HG03066 (cell line): ENCODE results near the gene BUD23.
"Not testable (repeated sequence)": the region's sequence is repeated elsewhere in the genome, so short reads cannot be mapped to it uniquely, and the experiment has no call there.

ENCODE experiments used
- ATAC-seq: cut with Tn5 transposase; IDR thresholded peaks from one replicate; pipeline ENCODE4 v1.9.1; 2021; ENCODE audit warnings: low read depth; ENCODE audit not compliant: unreplicated experiment

The BUD23 gene

GRCh38 chr7:73699370-73700068 lies 16.1 kb downstream of the BUD23 start:
- no peak for ATAC-seq

DNA sequence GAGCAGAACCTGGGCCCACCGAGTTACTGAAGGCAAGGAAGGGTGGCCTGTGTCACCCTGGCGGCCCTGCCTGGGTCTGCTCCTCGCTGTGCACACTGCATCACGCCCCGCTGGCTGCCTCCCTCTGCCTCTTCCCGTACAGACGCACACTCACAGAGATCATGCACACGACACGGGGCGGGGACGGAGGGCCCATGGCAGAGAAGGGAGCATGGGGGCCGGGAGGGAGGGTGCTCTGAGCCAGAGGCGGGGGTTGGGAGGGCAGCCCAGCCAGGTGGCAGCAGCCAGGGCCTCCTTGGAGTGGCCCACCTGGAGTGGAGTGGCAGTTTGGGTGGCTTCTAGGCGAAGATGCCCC lies 16.6 kb downstream of the BUD23 start:
- ATAC-seq: no peak

- ATAC-seq: no peak
These were observed 17.3 kb downstream of the BUD23 start for GRCh38 chr7:73700581-73701134.

GRCh38 chr7:73701357-73701995 lies 18.1 kb downstream of the BUD23 start:
- no peak for ATAC-seq

- no peak for ATAC-seq
These were observed 18.8 kb downstream of the BUD23 start for GRCh38 chr7:73702226-73702625.

DNA sequence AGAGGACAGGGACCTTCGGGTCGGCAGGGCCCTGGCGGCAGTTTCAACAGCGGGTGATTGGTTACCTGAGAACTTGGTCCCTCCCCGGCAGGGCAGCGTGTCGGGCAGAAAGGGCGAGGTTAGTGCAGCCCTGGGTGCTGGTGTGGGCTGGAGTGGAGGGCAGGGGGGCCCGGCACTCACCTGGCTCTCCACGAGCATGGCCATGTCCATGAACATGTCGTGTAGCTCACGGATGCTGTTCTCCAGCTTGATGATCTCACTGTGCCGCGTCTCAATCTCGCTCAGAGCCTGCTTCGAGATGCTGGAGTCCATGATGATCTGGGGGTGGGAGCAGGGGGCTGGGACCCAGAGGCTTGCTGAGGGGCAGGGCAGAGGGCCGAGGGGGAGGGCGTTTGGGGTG lies 19.3 kb downstream of the BUD23 start:
- no peak for ATAC-seq

DNA sequence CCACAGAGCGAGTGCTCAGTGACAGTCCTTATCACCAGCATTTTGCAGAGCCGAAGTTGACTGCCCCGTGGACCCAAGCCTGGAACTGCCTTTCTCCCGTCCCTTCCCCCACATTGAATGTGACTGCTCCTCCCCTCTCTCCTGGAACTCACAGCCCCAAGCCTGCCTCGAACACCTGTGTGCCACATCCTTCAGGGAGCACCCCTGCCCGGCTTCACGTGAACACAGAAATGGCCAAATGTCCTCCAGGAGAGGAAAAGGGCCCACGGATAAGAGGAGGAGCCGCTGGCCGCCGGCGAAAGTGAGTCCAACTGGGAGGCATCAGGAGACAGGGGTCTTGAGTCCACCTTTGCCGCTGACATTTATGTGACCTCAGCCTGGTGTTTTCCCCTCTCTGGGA lies 19.8 kb downstream of the BUD23 start:
- no peak for ATAC-seq

DNA sequence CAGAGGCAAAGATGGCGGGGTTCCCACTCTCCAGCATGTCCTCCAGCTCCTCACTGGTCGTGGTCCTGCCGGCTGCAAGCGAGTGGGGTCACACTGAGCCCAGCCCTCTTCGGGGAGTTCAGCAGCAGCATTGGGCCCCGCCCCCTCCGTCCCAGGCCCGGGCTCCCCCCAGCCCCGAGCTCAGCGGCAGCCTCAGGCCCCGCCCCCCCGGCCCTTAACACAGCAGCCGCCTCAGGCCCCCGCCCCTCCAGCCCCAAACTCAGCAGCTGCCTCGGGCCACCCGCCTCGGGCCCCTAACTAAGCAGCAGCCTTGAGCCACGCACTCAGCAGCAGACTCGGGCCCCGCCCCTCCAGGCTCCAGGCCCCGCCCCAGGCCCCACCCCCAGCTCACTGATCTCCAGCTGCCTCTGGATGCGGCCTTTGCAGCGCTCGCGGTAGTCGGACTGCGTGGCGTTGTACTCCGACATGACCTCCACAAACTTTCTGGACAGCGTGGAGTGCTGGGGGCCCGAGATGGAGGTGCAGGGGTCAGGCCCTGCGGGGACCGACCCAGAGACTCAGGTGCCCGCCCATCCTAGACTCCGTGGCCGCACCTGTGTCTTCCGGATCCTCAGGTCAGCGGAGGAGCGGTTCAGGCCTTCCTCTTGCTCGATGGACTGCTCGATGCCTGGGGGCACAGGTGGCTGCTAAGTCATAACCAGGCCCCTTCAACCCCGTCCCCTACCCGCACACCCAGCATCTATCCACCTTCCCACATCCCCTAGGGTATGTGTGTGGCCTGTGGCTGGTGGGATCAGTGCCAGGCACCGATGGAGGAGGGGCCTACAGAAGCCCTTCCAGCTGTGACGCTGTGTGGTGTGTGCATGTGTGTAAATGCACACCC lies 20.6 kb downstream of the BUD23 start:
- no peak for ATAC-seq

DNA sequence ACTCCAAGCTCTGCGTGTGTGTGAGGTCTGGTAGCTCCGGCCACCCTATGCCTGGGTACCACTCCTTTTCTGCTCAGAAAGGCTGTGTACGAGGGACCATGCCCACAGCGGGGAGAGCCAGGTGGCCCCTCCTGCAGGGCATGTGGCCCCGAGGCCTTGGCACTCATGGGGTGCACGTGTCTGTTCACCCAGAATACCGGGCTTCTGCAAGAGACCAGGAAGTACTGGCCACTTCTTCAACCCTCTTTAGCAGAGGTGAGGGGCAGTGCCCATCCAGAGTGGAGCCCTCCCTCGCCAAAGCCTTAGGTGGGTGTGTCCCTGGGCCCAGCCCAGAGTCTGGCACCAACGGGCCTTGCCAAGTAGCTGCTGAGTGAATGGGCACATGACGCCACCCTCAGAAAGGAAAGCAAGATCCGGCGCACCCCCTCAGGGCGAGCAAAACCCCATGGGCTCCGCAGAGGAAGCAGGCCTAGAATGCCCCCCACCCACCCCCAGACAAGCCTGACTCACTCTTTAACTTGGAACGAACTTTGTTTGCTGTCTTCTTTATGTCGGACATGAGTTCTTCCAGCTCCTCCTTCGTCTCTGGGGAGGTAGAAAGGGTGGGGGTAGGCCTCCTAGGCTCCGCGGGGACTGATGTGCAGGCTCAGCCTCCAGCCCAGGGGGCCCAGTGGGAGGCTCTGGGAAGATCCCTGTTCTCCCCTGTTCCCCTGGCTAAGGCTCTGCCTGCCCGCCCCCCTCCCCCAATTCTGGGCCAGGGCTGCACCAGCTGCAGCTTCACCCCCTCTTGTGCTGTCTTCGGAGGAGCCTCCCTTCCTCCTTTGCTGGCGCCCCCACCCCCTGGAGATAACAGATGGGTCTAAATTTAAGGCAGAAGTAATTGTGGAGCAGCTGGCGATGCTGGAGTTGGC lies 21.5 kb downstream of the BUD23 start:
- ATAC-seq: no peak

GRCh38 chr7:73705551-73705920 lies 22.1 kb downstream of the BUD23 start:
- ATAC-seq: no peak

GRCh38 chr7:73706126-73707044 lies 23.0 kb downstream of the BUD23 start:
- ATAC-seq: no peak

GRCh38 chr7:73707045-73707631 lies 23.7 kb downstream of the BUD23 start:
- ATAC-seq: no peak

DNA sequence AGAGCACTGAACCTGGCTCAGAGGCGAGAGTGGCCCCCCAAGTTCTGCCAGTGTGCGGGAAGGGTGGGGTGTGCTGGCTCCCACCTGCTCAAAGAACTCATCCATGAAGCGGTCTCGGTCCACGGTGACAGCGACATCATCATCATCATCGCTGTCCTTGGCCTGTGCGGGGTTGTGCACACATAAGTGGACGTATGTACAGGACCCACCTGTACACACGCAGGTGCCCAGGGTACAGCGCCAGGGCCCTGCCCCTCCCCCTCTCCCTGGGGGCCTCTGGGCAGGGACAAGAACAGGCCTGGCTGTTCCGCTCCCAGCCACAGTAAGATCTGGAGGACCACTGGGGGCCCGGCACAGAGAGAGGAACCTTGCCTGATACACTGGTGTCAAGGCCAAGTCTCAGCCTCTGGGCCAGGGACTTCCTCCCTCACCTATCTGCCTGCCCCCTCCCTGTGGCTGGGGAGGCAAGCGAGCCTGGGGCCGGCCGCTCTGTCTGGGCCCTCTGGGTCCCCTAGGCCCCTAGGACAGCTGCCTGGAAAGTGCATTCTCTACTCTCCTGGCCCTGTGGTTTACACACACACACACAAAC lies 25.7 kb downstream of the BUD23 start:
- no peak for ATAC-seq

DNA sequence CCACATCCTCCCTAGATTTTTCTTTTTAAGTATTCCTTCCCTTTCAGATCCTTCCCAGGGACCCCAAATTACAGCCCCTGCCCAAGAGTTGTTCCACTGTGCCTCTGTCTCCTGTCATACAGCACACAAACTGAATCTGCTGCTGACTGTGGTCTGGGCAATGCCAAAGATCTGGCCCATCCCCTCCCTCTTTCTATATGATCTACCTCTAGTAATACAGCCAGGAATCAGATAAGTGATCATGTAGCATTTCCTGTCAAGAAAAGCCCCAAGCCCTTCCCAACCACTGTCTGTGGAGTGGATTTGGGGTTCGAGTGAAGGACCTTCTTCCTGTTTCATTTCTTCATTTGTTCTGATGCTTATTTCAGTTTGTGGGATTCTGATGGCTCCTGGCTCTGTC lies 29.4 kb downstream of the BUD23 start:
- ATAC-seq: no peak

GRCh38 chr7:73713319-73713718 lies 29.9 kb downstream of the BUD23 start:
- not testable (repeated sequence) for ATAC-seq

GRCh38 chr7:73715648-73716317 lies 32.4 kb downstream of the BUD23 start:
- no peak for ATAC-seq

DNA sequence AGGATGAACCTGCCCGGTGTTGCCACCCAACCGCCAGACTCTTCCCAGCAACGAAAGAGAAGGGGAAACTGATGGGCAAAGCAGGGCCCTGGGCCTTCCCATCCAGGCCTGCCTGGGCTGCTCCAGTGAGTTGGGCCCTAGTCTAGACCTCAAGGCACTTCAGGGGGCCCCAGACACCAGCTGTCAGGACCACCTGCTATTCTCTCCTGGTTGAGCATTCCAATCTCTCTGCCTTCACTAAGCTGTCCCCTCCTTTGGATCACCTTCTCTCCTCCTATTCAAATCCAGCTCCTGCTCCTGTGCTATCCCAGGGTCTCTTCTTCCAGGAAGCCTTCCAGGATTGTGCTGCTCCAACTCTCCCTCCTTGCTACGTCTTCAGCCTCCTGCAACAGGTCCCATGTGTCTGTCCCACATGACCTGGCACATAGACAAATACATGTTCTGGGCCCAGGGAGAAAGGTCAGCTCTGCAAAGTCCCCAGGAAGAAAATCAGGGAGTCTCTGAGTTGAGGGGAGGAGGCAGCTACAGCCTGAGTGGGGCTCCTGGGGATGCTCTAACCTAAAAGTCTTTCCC lies 33.0 kb downstream of the BUD23 start:
- ATAC-seq: no peak
